Esophagus squamous epithelium (tissue), 5 donors: ENCODE measurements around the gene FAM237B. TPM values are rescaled to one million over a fixed set of nuclear protein-coding genes. Genes with fewer than 3 reads are reported as not detected.
"Not testable (repeated sequence)": the region's sequence is repeated elsewhere in the genome, so short reads cannot be mapped to it uniquely, and the experiment has no call there.

ENCODE experiments used
- DNase-seq: peaks from one replicate; lab custom pipeline; 2025; lab: John Stamatoyannopoulos, UW
- H3K27ac ChIP-seq, 4 donors: fragments of 200-600 bp; sonication (generic); one replicate each; pipeline ENCODE4 v1.5.1; 2016 to 2019; ENCODE audit warnings: mild to moderate bottlenecking in 1 of 4
- H3K27me3 ChIP-seq, 4 donors: fragments of 200-600 bp; sonication (generic); 1 replicate in 3 of 4; 2 replicates in 1 of 4; pipeline versions ENCODE4 v1.5.1 to v1.6.0; 2017 to 2021; ENCODE audit warnings: antibody characterized with exemption in 1 of 4
- H3K36me3 ChIP-seq, 3 donors: fragments of 200-600 bp; sonication (generic); one replicate each; pipeline ENCODE4 v1.5.1; 2016 to 2019
- H3K4me1 ChIP-seq, 3 donors: fragments of 200-600 bp; sonication (generic); one replicate each; pipeline ENCODE4 v1.5.1; 2017 to 2019
- H3K4me3 ChIP-seq, 4 donors: fragments of 200-600 bp; sonication (generic); 1 replicate in 3 of 4; 2 replicates in 1 of 4; pipeline ENCODE4 v1.5.1; 2016 to 2019; ENCODE audit warnings: mild to moderate bottlenecking in 2 of 4, moderate library complexity in 1 of 4
- H3K9me3 ChIP-seq, 3 donors: fragments of 200-600 bp; sonication (generic); one replicate each; pipeline ENCODE4 v1.5.1; 2016 to 2019
- POLR2A ChIP-seq, 4 donors: fragments of 450-650 bp; IDR thresholded peaks; one replicate each; pipeline ENCODE4 v1.6.1; 2017; ENCODE audit warnings: antibody characterized with exemption in 4 of 4, mild to moderate bottlenecking in 4 of 4, moderate library complexity in 3 of 4
- whole genome bisulfite sequencing, 2 donors: methylation state at CpG; one replicate each; pipeline ENCODE4 v1.1.5; 2018; 5-methylcytosine and 5-hydroxymethylcytosine counted together
- intact Hi-C: fragments of 100-400 bp; cut with DNase I; formaldehyde crosslinking; loops from one replicate; pipeline ENCODE4 v1.15.0; 2022
- total RNA-seq, 4 donors: library from RNA; depleted of rRNA; stranded (reverse); fragments of >200 nt; gene quantifications; one replicate each; pipeline ENCODE4 v1.1.0, GENCODE V29; 2016
- TF ChIP-seq, protein P1 (sequence below), 6 experiments: fragments of 450-650 bp in 4 of 6; fragments of 200-600 bp in 2 of 6; sonication (generic) in 2 of 6; IDR thresholded peaks; one replicate each; pipeline ENCODE4 v1.5.1; 2016 to 2019; ENCODE audit warnings: antibody characterized with exemption in 6 of 6, mild to moderate bottlenecking in 4 of 6, moderate library complexity in 4 of 6
- donor health status: DM: yes; HTN: yes; CAD: no.

FAM237B gene
- total RNA-seq: not detected

DNA sequence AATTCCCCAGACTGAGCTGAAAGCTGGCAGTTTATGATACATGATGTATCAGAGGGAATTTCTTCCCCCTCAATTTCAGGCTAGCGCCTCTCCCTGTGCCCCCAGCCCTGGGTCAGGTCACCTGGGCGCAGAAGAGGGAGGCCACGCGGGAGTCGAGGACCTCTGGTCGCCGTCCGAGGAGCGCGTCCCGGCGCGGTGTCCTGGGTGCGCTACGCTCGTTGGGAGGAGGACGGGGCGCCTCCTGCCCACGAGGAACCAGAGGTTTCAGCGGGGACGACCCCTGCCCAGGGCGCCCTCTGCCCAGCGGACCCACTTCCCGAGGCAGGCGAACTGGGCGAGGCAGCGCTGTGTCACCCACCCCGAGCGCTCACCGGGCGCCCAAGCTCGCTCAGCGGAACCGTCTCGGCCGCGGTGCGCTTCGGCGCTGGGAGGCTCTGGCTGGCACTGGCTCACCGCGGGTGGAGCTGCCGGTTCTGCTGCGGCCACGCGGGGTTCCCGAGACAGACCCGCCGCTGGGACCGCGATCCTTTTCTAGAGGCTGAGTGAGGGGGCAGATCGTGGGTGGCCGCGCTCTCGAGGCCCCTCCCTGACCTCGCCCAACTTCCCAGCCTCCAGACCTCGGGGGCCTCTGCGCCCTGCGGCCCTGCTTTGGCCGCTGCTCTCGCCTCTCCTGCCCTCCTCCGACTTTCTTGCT, at the start of gene FAM237B:
FAM237B (minus strand) TSS at position 504 of the 694 bp plus-strand sequence. CDS start 1,556 bp downstream, outside the sequence.
- no peak for DNase-seq
- Histone ChIP-seq H3K9me3 (no peaks in the 10 kb centered on the region), H3K27ac (no peak within 1 kb of the TSS), H3K27me3 (peaks cover 0 to 81% (median 5%) of the 10 kb centered on the region in 4 donors), H3K4me1 (peaks cover 0 to 14% (median 5%) of the 10 kb centered on the region in 3 donors), H3K36me3 (no peaks in the 10 kb centered on the region), H3K4me3 (peak within 1 kb of the TSS in 2 of 4 donors; percentile 30 to 52)
- intact Hi-C loops: no loop called here
- TF ChIP-seq, protein P1, sequence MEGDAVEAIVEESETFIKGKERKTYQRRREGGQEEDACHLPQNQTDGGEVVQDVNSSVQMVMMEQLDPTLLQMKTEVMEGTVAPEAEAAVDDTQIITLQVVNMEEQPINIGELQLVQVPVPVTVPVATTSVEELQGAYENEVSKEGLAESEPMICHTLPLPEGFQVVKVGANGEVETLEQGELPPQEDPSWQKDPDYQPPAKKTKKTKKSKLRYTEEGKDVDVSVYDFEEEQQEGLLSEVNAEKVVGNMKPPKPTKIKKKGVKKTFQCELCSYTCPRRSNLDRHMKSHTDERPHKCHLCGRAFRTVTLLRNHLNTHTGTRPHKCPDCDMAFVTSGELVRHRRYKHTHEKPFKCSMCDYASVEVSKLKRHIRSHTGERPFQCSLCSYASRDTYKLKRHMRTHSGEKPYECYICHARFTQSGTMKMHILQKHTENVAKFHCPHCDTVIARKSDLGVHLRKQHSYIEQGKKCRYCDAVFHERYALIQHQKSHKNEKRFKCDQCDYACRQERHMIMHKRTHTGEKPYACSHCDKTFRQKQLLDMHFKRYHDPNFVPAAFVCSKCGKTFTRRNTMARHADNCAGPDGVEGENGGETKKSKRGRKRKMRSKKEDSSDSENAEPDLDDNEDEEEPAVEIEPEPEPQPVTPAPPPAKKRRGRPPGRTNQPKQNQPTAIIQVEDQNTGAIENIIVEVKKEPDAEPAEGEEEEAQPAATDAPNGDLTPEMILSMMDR (IDR thresholded peaks at IDR 0.05): no peak
- TF ChIP-seq POLR2A (IDR thresholded peaks at IDR 0.05): no peak
- WGBS, 2 donors: 2 to 8% methylated on average over 12 to 22 of the region's 62 CpGs

DNA sequence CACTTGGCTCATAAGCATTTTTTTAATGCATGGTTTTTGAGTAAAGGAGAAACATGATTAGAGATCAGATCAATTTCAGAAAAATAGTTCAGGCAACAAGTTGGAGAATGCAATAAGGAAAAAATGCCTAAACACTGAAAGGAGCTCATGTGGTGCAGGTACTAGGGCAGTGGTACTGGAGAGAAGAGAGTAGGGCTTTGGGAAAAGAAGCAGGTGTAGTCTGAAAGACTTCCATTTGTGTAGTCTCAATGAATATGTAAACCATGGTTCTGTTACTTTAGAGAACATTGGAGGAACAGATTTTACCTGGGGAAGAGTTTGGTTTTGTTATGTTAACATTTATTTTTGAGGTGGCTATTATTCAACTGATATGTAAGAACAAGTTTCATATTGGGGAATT, 30.9 kb upstream of the FAM237B start:
- Histone ChIP-seq H3K27me3 (no peaks in the 10 kb centered on the region), H3K36me3 (peaks cover 0 to 36% (median 8%) of the 10 kb centered on the region in 3 donors), H3K4me1 (peaks cover 7 to 21% (median 9%) of the 10 kb centered on the region in 3 donors), H3K4me3 (no peak overlapping the region), H3K9me3 (no peaks in the 10 kb centered on the region), H3K27ac (no peak overlapping the region)
- TF ChIP-seq, protein P1 (IDR thresholded peaks at IDR 0.05): no peak
- no peak for TF ChIP-seq POLR2A (IDR thresholded peaks at IDR 0.05)
- intact Hi-C loops: no loop called here
- no peak for DNase-seq

DNA sequence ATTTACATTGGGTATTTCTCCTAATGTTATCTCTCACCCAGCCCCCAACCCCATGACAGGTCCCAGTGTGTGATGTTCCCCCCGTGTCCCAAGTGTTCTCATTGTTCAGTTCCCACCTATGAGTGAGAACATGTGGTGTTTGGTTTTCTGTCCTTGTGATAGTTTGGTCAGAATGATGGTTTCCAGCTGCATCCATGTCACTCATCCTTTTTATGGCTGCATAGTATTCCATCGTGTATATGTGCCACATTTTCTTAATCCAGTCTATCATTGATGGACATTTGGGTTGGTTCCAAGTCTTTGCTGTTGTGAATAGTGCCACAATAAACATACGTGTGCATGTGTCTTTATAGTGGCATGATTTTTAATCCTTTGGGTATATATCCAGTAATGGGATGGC, 28.9 kb upstream of the FAM237B start:
- H3K4me3 ChIP-seq, DNase-seq, H3K27me3 ChIP-seq, H3K27ac ChIP-seq, intact Hi-C loops, H3K9me3 ChIP-seq: not testable (repeated sequence)
- peaks cover 9 to 30% (median 11%) of the 10 kb centered on the region in 3 donors for H3K4me1 ChIP-seq
- H3K36me3 ChIP-seq: peaks cover 0 to 17% (median 0%) of the 10 kb centered on the region in 3 donors
- 80 to 88% methylated on average over 3 of the region's 3 CpGs for WGBS, 2 donors

- Histone ChIP-seq H3K27ac (no peak overlapping the region), H3K27me3 (no peaks in the 10 kb centered on the region), H3K9me3 (no peaks in the 10 kb centered on the region), H3K36me3 (peaks cover 0 to 10% (median 0%) of the 10 kb centered on the region in 3 donors), H3K4me3 (no peak overlapping the region), H3K4me1 (peaks cover 9 to 30% (median 11%) of the 10 kb centered on the region in 3 donors)
- TF ChIP-seq, protein P1 (IDR thresholded peaks at IDR 0.05): no peak
- TF ChIP-seq POLR2A (IDR thresholded peaks at IDR 0.05): no peak
- DNase-seq: no peak
- intact Hi-C loops: no loop called here
- 75 to 94% methylated on average over 2 to 4 of the region's 4 CpGs for WGBS, 2 donors
These were observed 28.2 kb upstream of the FAM237B start for GRCh38 chr7:90349305-90349704.

GRCh38 chr7:90347759-90348158, 26.7 kb upstream of the FAM237B start:
- no peaks in the 10 kb centered on the region for H3K27me3 ChIP-seq
- H3K27ac ChIP-seq: no peak overlapping the region
- intact Hi-C loops: no loop called here
- no peaks in the 10 kb centered on the region for H3K36me3 ChIP-seq
- H3K4me1 ChIP-seq: peaks cover 9 to 30% (median 11%) of the 10 kb centered on the region in 3 donors
- DNase-seq: no peak
- no peaks in the 10 kb centered on the region for H3K9me3 ChIP-seq
- H3K4me3 ChIP-seq: peak overlapping the region in 2 of 4 donors; percentile 81 to 88
- TF ChIP-seq, protein P1 (IDR thresholded peaks at IDR 0.05): no peak
- no peak for TF ChIP-seq POLR2A (IDR thresholded peaks at IDR 0.05)
- 62 to 65% methylated on average over 4 of the region's 4 CpGs for WGBS, 2 donors
